Stimulated activated naive CD8-positive, alpha-beta T cell treated with anti-CD3 and anti-CD28 coated beads, Interleukin-15, Interleukin-2, amounts not matched to agents 100 ng/mL and 50 ng/mL, for 24 hours (primary cell): ENCODE measurements around the gene NAXD.
"Not testable (repeated sequence)": the region's sequence is repeated elsewhere in the genome, so short reads cannot be mapped to it uniquely, and the experiment has no call there.

Experiments used
- H3K27ac Mint-ChIP-seq: one replicate; pipeline ENCODE4 v1.8.0; 2021; ENCODE audit warnings: mild to moderate bottlenecking, mixed read lengths
- H3K27me3 Mint-ChIP-seq: one replicate; pipeline ENCODE4 v1.8.0; 2021; ENCODE audit warnings: mixed read lengths
- H3K36me3 Mint-ChIP-seq: one replicate; pipeline ENCODE4 v1.8.0; 2021; ENCODE audit warnings: low read depth, mixed read lengths
- H3K4me1 Mint-ChIP-seq: one replicate; pipeline ENCODE4 v1.8.0; 2021; ENCODE audit warnings: low read depth, mixed read lengths
- H3K4me3 Mint-ChIP-seq: one replicate; pipeline ENCODE4 v1.8.0; 2021; ENCODE audit warnings: mild to moderate bottlenecking, mixed read lengths
- H3K9me3 Mint-ChIP-seq: one replicate; pipeline ENCODE4 v1.8.0; 2021; ENCODE audit warnings: mixed read lengths

Gene NAXD

GRCh38 chr13:110615322-110616102 lies at the start of gene NAXD:
Gene NAXD (plus strand): TSS chr13:110615545. CDS start chr13:110615602, 57 bp downstream.
- H3K4me1 Mint-ChIP-seq: peaks cover 43% of the 10 kb centered on the region
- H3K4me3 Mint-ChIP-seq: peak within 1 kb of the TSS; percentile 91
- peaks cover 4% of the 10 kb centered on the region for H3K9me3 Mint-ChIP-seq
- H3K27ac Mint-ChIP-seq: peak within 1 kb of the TSS; percentile 90
- H3K36me3 Mint-ChIP-seq: peaks cover 12% of the 10 kb centered on the region
- no peaks in the 10 kb centered on the region for H3K27me3 Mint-ChIP-seq

GRCh38 chr13:110566171-110566570 lies 49.2 kb upstream of the NAXD start:
- Mint-ChIP-seq H3K27ac (no peak overlapping the region), H3K9me3 (no peaks in the 10 kb centered on the region), H3K4me3 (no peak overlapping the region), H3K36me3 (no peaks in the 10 kb centered on the region), H3K4me1 (peaks cover 12% of the 10 kb centered on the region), H3K27me3 (peaks cover 21% of the 10 kb centered on the region)

DNA sequence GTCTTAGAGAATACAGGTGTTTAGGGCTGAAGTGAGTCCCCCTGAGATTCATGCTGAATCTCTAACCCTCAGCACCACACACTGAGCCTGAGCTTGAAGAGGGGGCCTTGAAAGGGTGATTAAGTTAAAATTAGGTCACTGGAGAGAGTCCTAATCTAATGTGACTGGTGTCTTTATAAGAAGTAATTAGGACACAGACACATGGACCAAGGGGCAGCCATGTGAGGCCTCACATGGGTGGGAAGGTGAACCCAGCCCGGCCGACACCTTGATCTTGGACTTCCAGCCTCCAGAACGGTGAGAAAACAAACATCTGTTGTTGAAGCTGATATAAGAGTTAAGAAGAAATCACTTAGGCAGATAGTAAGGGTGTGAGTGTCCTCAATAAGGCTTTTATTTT lies 46.7 kb upstream of the NAXD start:
- Mint-ChIP-seq H3K36me3 (no peaks in the 10 kb centered on the region), H3K27me3 (peaks cover 27% of the 10 kb centered on the region), H3K27ac (no peak overlapping the region), H3K4me3 (no peak overlapping the region), H3K9me3 (no peaks in the 10 kb centered on the region), H3K4me1 (no peaks in the 10 kb centered on the region)

DNA sequence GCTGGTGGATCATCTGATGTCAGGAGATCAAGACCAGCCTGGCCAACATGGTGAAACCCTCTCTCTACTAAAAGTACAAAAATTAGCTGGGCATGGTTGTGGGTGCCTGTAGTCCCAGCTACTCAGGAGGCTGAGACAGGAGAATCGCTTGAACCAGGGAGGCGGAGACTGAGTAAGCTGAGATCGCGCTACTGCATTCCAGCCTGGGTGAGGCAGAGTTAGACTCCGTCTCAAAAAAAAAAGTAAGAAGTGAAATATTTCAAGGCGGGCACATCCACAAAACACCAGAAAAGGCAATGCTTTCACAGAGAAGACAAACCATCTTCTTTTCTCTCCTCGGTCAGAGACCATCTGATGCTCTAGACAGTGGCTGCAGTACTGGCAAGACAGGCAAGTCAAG lies 45.4 kb upstream of the NAXD start:
- not testable (repeated sequence) for H3K27ac Mint-ChIP-seq, H3K4me3 Mint-ChIP-seq, H3K9me3 Mint-ChIP-seq, H3K36me3 Mint-ChIP-seq, H3K4me1 Mint-ChIP-seq
- peaks cover 37% of the 10 kb centered on the region for H3K27me3 Mint-ChIP-seq

DNA sequence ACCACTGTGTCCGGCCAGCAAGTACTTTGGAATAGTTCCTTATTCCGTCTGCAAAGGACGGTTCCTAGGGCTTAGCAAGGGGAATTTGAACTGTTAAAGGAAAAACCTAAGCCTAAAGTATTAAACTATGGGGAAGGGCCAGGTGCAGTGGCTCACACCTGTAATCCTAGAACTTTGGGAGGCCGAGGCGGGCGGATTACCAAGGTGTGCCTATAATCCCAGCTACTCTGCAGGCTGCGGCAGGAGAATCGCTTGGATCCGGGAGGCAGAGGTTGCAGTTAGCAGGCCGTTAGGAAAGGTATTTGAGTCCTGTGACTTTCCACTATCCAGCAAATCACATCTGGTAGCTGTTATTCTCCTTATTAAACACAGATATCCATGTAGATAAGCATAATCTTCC lies 44.5 kb upstream of the NAXD start:
- Mint-ChIP-seq H3K4me3 (no peak overlapping the region), H3K27me3 (peaks cover 47% of the 10 kb centered on the region), H3K36me3 (no peaks in the 10 kb centered on the region), H3K27ac (no peak overlapping the region), H3K9me3 (no peaks in the 10 kb centered on the region), H3K4me1 (peaks cover 13% of the 10 kb centered on the region)

DNA sequence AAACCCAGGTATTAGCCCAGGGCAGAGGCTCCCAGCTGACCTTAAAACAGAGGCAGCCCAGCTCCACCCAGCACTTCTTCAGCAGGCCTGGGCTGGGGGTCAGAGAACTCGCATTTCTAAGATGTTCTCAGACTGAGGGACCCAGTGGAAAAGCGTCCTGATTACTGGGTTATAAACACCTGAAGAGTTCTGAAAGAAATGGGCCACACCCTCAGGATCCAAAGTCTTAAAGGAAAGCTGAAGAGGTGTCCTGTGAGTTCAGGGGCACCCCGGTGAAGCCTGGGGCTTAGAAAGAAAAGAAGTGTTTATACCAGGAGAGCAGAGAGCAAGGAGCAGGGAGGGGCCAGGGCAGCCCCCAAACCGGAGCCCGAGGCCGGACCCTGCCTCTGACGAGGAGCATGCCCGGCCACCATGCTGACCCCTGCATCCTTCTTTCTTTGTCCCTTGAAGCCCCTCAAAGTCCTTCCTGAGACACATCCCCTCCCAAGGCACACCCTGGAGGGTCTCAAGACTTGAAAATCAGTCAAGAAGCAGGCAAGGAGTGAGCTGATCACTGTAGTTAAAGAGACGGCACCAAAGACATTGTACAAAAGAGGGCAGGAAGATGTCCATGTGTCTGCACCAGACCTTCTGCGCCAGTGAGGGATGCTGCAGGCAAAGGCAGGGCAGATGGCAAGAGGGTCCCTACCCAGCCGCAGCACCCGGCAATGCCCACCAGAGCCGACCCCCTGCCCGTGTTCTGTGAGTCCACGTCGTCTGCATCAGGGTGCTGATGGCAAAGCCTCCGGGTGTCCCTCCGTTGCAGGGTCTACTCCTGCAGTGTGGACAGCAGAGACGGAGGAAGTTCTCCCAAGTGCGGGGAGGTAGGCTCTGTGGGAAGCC lies 43.2 kb upstream of the NAXD start:
- no peak overlapping the region for H3K4me3 Mint-ChIP-seq
- no peak overlapping the region for H3K27ac Mint-ChIP-seq
- H3K27me3 Mint-ChIP-seq: peaks cover 55% of the 10 kb centered on the region
- H3K36me3 Mint-ChIP-seq: no peaks in the 10 kb centered on the region
- no peaks in the 10 kb centered on the region for H3K9me3 Mint-ChIP-seq
- peaks cover 18% of the 10 kb centered on the region for H3K4me1 Mint-ChIP-seq

DNA sequence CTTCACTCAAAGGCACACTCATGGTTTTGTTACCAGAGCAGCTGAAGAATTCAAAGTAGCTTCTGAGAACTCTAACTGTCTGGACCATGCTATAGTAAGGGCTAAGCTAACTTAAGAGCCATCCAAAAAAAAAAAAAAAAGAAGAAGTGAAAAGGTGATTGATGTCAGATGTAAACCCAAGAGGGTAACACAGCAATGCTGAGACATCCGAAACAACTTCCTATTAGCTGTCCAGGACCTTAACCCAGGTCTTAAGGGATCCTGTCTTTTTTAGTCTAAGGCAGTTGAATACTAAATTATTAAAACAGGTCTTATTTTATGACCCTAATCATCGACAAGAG lies 42.6 kb upstream of the NAXD start:
- Mint-ChIP-seq H3K36me3 (no peaks in the 10 kb centered on the region), H3K4me1 (peaks cover 18% of the 10 kb centered on the region), H3K9me3 (no peaks in the 10 kb centered on the region), H3K27ac (no peak overlapping the region), H3K4me3 (no peak overlapping the region), H3K27me3 (peaks cover 58% of the 10 kb centered on the region)

DNA sequence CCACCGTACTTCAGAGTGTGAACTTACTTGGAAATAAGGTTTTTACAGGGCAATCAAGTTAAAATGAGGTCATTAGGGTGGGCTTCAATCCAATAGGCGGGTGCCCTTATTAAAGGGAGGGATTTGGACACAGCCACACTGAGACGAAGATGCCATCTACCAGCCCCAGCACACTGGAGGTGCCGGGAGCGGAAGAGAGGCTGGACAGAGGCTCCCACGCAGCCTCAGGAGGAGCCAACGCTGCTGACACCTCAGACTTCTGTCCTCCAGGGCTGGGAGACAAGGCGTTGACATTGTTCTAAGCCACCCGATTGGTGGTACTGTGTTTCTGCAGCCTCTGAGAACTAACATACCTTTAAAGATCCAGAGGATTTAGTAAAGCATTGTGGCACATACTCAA lies 41.2 kb upstream of the NAXD start:
- Mint-ChIP-seq H3K4me1 (peaks cover 18% of the 10 kb centered on the region), H3K4me3 (no peak overlapping the region), H3K9me3 (no peaks in the 10 kb centered on the region), H3K27me3 (peaks cover 60% of the 10 kb centered on the region), H3K36me3 (no peaks in the 10 kb centered on the region), H3K27ac (no peak overlapping the region)

DNA sequence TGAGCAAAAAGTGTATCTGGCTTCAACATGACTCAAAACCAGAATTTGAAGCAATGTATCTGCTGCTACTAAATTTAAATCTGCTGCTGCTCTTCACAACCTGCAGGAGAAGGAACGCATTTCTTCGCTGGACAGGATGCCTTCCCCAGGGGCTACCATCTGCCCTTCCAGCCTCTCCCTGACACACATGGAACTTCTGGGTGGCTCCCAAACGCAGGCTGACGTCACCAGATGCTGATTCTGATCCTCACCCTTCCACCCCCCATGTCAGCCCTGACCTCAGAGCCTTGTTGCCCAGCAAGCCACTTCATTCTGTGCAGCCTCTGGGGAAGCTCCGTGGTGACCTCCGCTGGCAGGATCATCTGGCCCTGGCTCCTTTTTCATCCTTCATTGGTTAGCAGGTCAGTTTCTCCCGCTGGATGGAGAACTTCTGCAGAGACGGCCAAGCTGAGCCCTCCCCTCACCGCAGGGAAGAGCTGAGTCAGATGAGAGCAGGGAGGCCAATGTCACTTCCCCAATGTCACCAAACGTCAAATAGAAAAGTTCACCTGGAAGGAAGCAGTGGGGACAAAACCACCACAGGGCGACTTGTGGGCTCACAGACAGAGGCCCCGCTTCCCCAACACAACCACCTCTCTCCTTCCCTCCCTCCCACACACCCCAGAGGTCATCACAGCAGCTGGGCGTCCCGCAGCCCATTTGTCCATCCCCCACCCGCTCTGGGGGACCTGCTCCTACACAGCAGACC lies 39.8 kb upstream of the NAXD start:
- H3K27ac Mint-ChIP-seq: peak overlapping the region; percentile 36
- H3K4me3 Mint-ChIP-seq: peak overlapping the region; percentile 32
- H3K4me1 Mint-ChIP-seq: peaks cover 18% of the 10 kb centered on the region
- no peaks in the 10 kb centered on the region for H3K36me3 Mint-ChIP-seq
- H3K27me3 Mint-ChIP-seq: peaks cover 57% of the 10 kb centered on the region
- no peaks in the 10 kb centered on the region for H3K9me3 Mint-ChIP-seq

- H3K27ac Mint-ChIP-seq: no peak overlapping the region
- no peaks in the 10 kb centered on the region for H3K9me3 Mint-ChIP-seq
- peaks cover 57% of the 10 kb centered on the region for H3K27me3 Mint-ChIP-seq
- H3K36me3 Mint-ChIP-seq: no peaks in the 10 kb centered on the region
- H3K4me3 Mint-ChIP-seq: no peak overlapping the region
- peaks cover 18% of the 10 kb centered on the region for H3K4me1 Mint-ChIP-seq
Observed at GRCh38 chr13:110576070-110576394, 39.3 kb upstream of the NAXD start.

DNA sequence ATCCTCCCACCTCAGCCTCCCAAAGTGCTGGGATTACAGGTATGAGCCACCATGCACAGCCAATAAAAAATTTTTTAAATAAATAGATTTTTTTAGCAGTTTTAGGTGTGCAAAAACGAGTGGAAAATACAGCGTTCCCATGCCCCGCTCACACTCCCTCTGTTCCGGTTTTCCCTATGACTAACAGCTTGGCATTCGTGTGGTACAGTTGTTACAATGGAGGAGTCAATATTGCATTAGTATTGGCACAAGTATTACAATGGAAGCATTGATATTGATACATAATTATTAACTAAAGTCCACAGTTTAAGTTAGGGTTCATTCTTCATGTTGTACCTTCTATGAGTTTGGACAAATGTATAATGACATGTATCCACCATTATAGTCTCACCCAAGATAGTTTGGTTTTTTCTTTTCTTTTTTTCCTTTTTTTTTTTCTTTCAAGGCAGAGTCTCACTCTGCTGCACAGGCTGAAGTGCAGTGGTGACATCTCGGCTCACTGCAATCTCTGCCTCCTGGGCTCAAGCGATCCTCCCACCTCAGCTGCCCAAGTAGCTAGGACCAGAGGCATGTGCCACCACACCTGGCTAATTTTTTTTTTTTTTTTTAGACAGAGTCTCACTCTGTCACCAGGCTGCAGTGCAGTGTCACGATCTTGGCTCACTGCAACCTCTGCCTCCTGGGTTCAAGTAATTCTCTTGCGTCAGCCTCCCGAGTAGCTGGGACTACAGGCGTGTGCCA lies 38.4 kb upstream of the NAXD start:
- peaks cover 18% of the 10 kb centered on the region for H3K4me1 Mint-ChIP-seq
- no peak overlapping the region for H3K27ac Mint-ChIP-seq
- no peaks in the 10 kb centered on the region for H3K36me3 Mint-ChIP-seq
- no peak overlapping the region for H3K4me3 Mint-ChIP-seq
- peaks cover 52% of the 10 kb centered on the region for H3K27me3 Mint-ChIP-seq
- no peaks in the 10 kb centered on the region for H3K9me3 Mint-ChIP-seq

- Mint-ChIP-seq H3K27ac (no peak overlapping the region), H3K4me3 (no peak overlapping the region), H3K9me3 (no peaks in the 10 kb centered on the region), H3K27me3 (peaks cover 48% of the 10 kb centered on the region), H3K4me1 (peaks cover 18% of the 10 kb centered on the region), H3K36me3 (no peaks in the 10 kb centered on the region)
Observed at GRCh38 chr13:110578363-110578762, 37.0 kb upstream of the NAXD start.

DNA sequence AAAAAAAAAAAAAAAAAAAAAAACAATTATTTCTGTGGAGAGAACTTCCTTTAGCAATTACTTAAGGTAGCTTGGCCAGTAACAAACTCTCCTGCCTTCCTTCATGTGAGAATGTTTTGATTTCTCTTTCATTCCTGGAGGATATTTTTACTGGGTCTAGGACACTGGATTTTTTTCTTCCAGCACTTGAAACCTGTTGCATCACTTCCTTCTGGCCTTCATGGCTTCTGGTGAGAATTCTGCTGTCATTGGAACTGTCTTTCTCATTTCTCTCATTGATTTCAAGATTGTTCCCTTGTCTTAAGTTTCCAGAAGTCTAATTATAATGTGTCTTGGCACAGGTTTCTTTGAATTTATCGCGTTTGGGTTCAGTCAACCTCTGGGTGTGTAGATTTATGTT lies 34.5 kb upstream of the NAXD start:
- Mint-ChIP-seq H3K27me3 (peaks cover 36% of the 10 kb centered on the region), H3K4me1 (peaks cover 5% of the 10 kb centered on the region), H3K9me3 (no peaks in the 10 kb centered on the region), H3K4me3 (no peak overlapping the region), H3K27ac (no peak overlapping the region), H3K36me3 (no peaks in the 10 kb centered on the region)

- Mint-ChIP-seq H3K36me3 (no peaks in the 10 kb centered on the region), H3K27ac (no peak overlapping the region), H3K4me1 (no peaks in the 10 kb centered on the region), H3K27me3 (peaks cover 31% of the 10 kb centered on the region), H3K4me3 (no peak overlapping the region), H3K9me3 (no peaks in the 10 kb centered on the region)
Observed at GRCh38 chr13:110581506-110582185, 33.7 kb upstream of the NAXD start.
